Subcutaneous abdominal adipose tissue (tissue), 5 donors: Measurements from ENCODE around the gene GJA10.
"Not testable (repeated sequence)": the region's sequence is repeated elsewhere in the genome, so short reads cannot be mapped to it uniquely, and the experiment has no call there.

Experiments used
- H3K27ac ChIP-seq: one replicate; pipeline ENCODE4 v1.7.0; 2013; ENCODE audit warnings: low read depth, mild to moderate bottlenecking, inconsistent platforms, low read length, moderate library complexity
- H3K27me3 ChIP-seq, 5 donors: one replicate each; pipeline ENCODE4 v1.7.0; 2013; ENCODE audit warnings: low read length in 5 of 5, inconsistent platforms in 1 of 5; ENCODE audit not compliant: control insufficient read depth in 5 of 5, insufficient read depth in 4 of 5
- H3K36me3 ChIP-seq, 5 donors: one replicate each; pipeline ENCODE4 v1.7.0; 2013; ENCODE audit warnings: low read length in 5 of 5; ENCODE audit not compliant: control insufficient read depth in 5 of 5, insufficient read depth in 5 of 5
- H3K4me1 ChIP-seq, 5 donors: one replicate each; pipeline ENCODE4 v1.7.0; 2013; ENCODE audit warnings: low read length in 5 of 5, mild to moderate bottlenecking in 3 of 5, moderate library complexity in 1 of 5; ENCODE audit not compliant: control insufficient read depth in 5 of 5, insufficient read depth in 5 of 5
- H3K4me3 ChIP-seq, 5 donors: one replicate each; pipeline ENCODE4 v1.7.0; 2013; ENCODE audit warnings: low read length in 5 of 5, low read depth in 1 of 5
- H3K9ac ChIP-seq, 5 donors: one replicate each; pipeline ENCODE4 v1.7.0; 2013; ENCODE audit warnings: low read length in 5 of 5, mild to moderate bottlenecking in 4 of 5, moderate library complexity in 3 of 5
- H3K9me3 ChIP-seq, 5 donors: one replicate each; pipeline ENCODE4 v1.7.0; 2013; ENCODE audit warnings: low read length in 5 of 5; ENCODE audit not compliant: control insufficient read depth in 5 of 5
- donor health status: healthy.
- donor health status: healthy.
- donor health status: healthy.
- donor health status: healthy.
- donor health status: healthy.

Gene GJA10

GRCh38 chr6:89886378-89887120 is 7.7 kb upstream of the GJA10 start:
- Histone ChIP-seq H3K36me3 (no peaks in the 10 kb centered on the region), H3K4me1 (peaks cover 0 to 6% (median 0%) of the 10 kb centered on the region in 5 donors)

GRCh38 chr6:89887452-89888137 is 6.7 kb upstream of the GJA10 start:
- Histone ChIP-seq H3K9ac (no peak overlapping the region), H3K36me3 (no peaks in the 10 kb centered on the region), H3K9me3 (peaks cover 0 to 5% (median 0%) of the 10 kb centered on the region in 5 donors), H3K27me3 (peaks cover 9 to 28% (median 14%) of the 10 kb centered on the region in 5 donors), H3K4me1 (peaks cover 0 to 6% (median 0%) of the 10 kb centered on the region in 5 donors), H3K27ac (no peak overlapping the region), H3K4me3 (no peak overlapping the region)

More at GRCh38 chr6:89886378-89887120, 7.7 kb upstream of the GJA10 start:
- Histone ChIP-seq H3K27me3 (peaks cover 7 to 23% (median 11%) of the 10 kb centered on the region in 5 donors), H3K27ac (no peak overlapping the region), H3K9ac (no peak overlapping the region), H3K4me3 (no peak overlapping the region), H3K9me3 (peaks cover 0 to 5% (median 0%) of the 10 kb centered on the region in 5 donors)

- H3K27ac ChIP-seq: no peak overlapping the region
- no peak overlapping the region for H3K4me3 ChIP-seq
- peaks cover 0 to 5% (median 0%) of the 10 kb centered on the region in 5 donors for H3K9me3 ChIP-seq
- H3K27me3 ChIP-seq: peaks cover 9 to 28% (median 14%) of the 10 kb centered on the region in 5 donors
- no peaks in the 10 kb centered on the region for H3K36me3 ChIP-seq
- no peak overlapping the region for H3K9ac ChIP-seq
- peaks cover 0 to 6% (median 0%) of the 10 kb centered on the region in 5 donors for H3K4me1 ChIP-seq
These were observed 6.1 kb upstream of the GJA10 start for GRCh38 chr6:89888138-89888514.

- no peak overlapping the region for H3K4me3 ChIP-seq
- H3K4me1 ChIP-seq: peaks cover 0 to 6% (median 0%) of the 10 kb centered on the region in 5 donors
- peaks cover 9 to 33% (median 14%) of the 10 kb centered on the region in 5 donors for H3K27me3 ChIP-seq
- no peak overlapping the region for H3K27ac ChIP-seq
- peaks cover 0 to 5% (median 0%) of the 10 kb centered on the region in 5 donors for H3K9me3 ChIP-seq
- no peak overlapping the region for H3K9ac ChIP-seq
- H3K36me3 ChIP-seq: no peaks in the 10 kb centered on the region
These were observed 5.4 kb upstream of the GJA10 start for GRCh38 chr6:89888871-89889270.

GRCh38 chr6:89890845-89891528 is 3.3 kb upstream of the GJA10 start:
- H3K9me3 ChIP-seq, H3K9ac ChIP-seq, H3K27ac ChIP-seq, H3K4me3 ChIP-seq, H3K4me1 ChIP-seq, H3K36me3 ChIP-seq: not testable (repeated sequence)
- peaks cover 11 to 33% (median 16%) of the 10 kb centered on the region in 5 donors for H3K27me3 ChIP-seq

- not testable (repeated sequence) for H3K9ac ChIP-seq, H3K4me1 ChIP-seq, H3K27ac ChIP-seq, H3K9me3 ChIP-seq, H3K4me3 ChIP-seq, H3K36me3 ChIP-seq
- peaks cover under 1 to 25% (median 11%) of the 10 kb centered on the region in 5 donors for H3K27me3 ChIP-seq
These were observed 1.7 kb upstream of the GJA10 start for GRCh38 chr6:89892577-89892976.

- Histone ChIP-seq H3K27ac (no peak overlapping the region), H3K27me3 (peaks cover 0 to 13% (median 5%) of the 10 kb centered on the region in 5 donors), H3K4me3 (no peak overlapping the region), H3K4me1 (no peaks in the 10 kb centered on the region), H3K36me3 (no peaks in the 10 kb centered on the region), H3K9ac (no peak overlapping the region), H3K9me3 (no peaks in the 10 kb centered on the region)
These were observed 1.1 kb downstream of the GJA10 start for GRCh38 chr6:89895276-89895874.

- H3K27me3 ChIP-seq, H3K9me3 ChIP-seq, H3K4me1 ChIP-seq, H3K27ac ChIP-seq, H3K36me3 ChIP-seq, H3K4me3 ChIP-seq, H3K9ac ChIP-seq: not testable (repeated sequence)
These were observed 16.0 kb downstream of the GJA10 start for GRCh38 chr6:89910001-89910901.

- peaks cover 0 to 6% (median 3%) of the 10 kb centered on the region in 5 donors for H3K9me3 ChIP-seq
- H3K4me3 ChIP-seq: no peak overlapping the region
- H3K36me3 ChIP-seq: no peaks in the 10 kb centered on the region
- no peak overlapping the region for H3K9ac ChIP-seq
- H3K27me3 ChIP-seq: no peaks in the 10 kb centered on the region
- H3K4me1 ChIP-seq: no peaks in the 10 kb centered on the region
- H3K27ac ChIP-seq: no peak overlapping the region
These were observed 16.6 kb downstream of the GJA10 start for GRCh38 chr6:89910902-89911240.
